Keratinocyte (primary cell): ENCODE measurements around the gene GCH1. TPM values are rescaled to one million over a fixed set of nuclear protein-coding genes. Genes with fewer than 3 reads are reported as not detected.

Source experiments
- DNase-seq: peaks from one replicate; pipeline ENCODE4 v3.0.0-alpha.2; 2011; ENCODE audit warnings: low read depth, missing footprints, low spot score
- FAIRE-seq: peaks from 2 replicates; lab custom pipeline; 2011; peaks lifted over from hg19 to GRCh38; lab: Jason Lieb, UNC
- H2AFZ ChIP-seq: 2 replicates; pipeline ENCODE4 v1.6.0; 2012; ENCODE audit warnings: low read length, control low read depth, inconsistent platforms; ENCODE audit not compliant: control insufficient read depth
- H3K27ac ChIP-seq: 2 replicates; pipeline ENCODE4 v1.5.1; 2011; ENCODE audit warnings: low read length; ENCODE audit not compliant: control insufficient read depth, insufficient read depth
- H3K27me3 ChIP-seq: 3 replicates; pipeline ENCODE4 v1.6.0; 2011; ENCODE audit warnings: low read length; ENCODE audit not compliant: control insufficient read depth, insufficient read depth; ENCODE audit errors: extremely low read depth
- H3K36me3 ChIP-seq, 2 experiments: 2 replicates in 1 of 2; 3 replicates in 1 of 2; pipeline ENCODE4 v1.5.1; 2011; ENCODE audit warnings: low read length in 2 of 2, mild to moderate bottlenecking in 1 of 2; ENCODE audit not compliant: control insufficient read depth in 2 of 2, insufficient read depth in 2 of 2; ENCODE audit errors: extremely low read depth in 1 of 2
- H3K4me1 ChIP-seq: 3 replicates; pipeline ENCODE4 v1.5.1; 2011; ENCODE audit warnings: low read length; ENCODE audit not compliant: control insufficient read depth, insufficient read depth; ENCODE audit errors: extremely low read depth
- H3K4me2 ChIP-seq: 3 replicates; pipeline ENCODE4 v1.6.0; 2011; ENCODE audit warnings: low read depth, low read length; ENCODE audit not compliant: control insufficient read depth, insufficient read depth; ENCODE audit errors: extremely low read depth
- H3K4me3 ChIP-seq, 3 experiments: fragments of 200-600 bp in 1 of 3; sonication (generic) in 1 of 3; 2 replicates in 2 of 3; 3 replicates in 1 of 3; pipeline ENCODE4 v1.5.1; 2011 to 2016; ENCODE audit warnings: low read length in 3 of 3, mild to moderate bottlenecking in 3 of 3, control low read depth in 2 of 3, inconsistent platforms in 1 of 3, low read depth in 1 of 3, mixed read lengths in 1 of 3, mixed run types in 1 of 3, moderate library complexity in 1 of 3; ENCODE audit not compliant: control insufficient read depth in 2 of 3, insufficient read depth in 2 of 3; ENCODE audit errors: extremely low read depth in 1 of 3
- H3K79me2 ChIP-seq: 2 replicates; pipeline ENCODE4 v1.6.0; 2012; ENCODE audit warnings: low read length; ENCODE audit not compliant: control insufficient read depth, insufficient read depth
- H3K9ac ChIP-seq: 3 replicates; pipeline ENCODE4 v1.6.0; 2011; ENCODE audit warnings: low read length; ENCODE audit not compliant: control insufficient read depth, insufficient read depth; ENCODE audit errors: extremely low read depth
- H3K9me1 ChIP-seq: 3 replicates; pipeline ENCODE4 v1.6.0; 2011; ENCODE audit warnings: low read length; ENCODE audit not compliant: control insufficient read depth, insufficient read depth; ENCODE audit errors: extremely low read depth
- H3K9me3 ChIP-seq: 2 replicates; pipeline ENCODE4 v1.5.1; 2012; ENCODE audit warnings: low read depth, low read length; ENCODE audit not compliant: control insufficient read depth
- H4K20me1 ChIP-seq: 3 replicates; pipeline ENCODE4 v1.6.0; 2011; ENCODE audit warnings: low read length; ENCODE audit not compliant: control insufficient read depth, insufficient read depth; ENCODE audit errors: extremely low read depth
- CTCF ChIP-seq, 3 experiments: IDR thresholded peaks in 1 of 3; conservative IDR thresholded peaks in 1 of 3; optimal IDR thresholded peaks in 1 of 3; 2 replicates in 2 of 3; 3 replicates in 1 of 3; pipeline versions ENCODE3 to v1.5.1; 2011; ENCODE audit warnings: low read length in 3 of 3, mild to moderate bottlenecking in 3 of 3, moderate library complexity in 2 of 3, control low read depth in 1 of 3, inconsistent platforms in 1 of 3; ENCODE audit not compliant: insufficient read depth in 2 of 3; ENCODE audit errors: extremely low read depth in 1 of 3
- EZH2 ChIP-seq: IDR thresholded peaks from one replicate; pipeline ENCODE4 v1.6.1; 2012; ENCODE audit warnings: inconsistent platforms, mild to moderate bottlenecking, low read length, moderate library complexity
- dilution Hi-C: fragments of 300-500 bp; cut with MboI; formaldehyde crosslinking; loops from one replicate; pipeline ENCODE4 v1.7.0; 2020; ENCODE audit warnings: low sequenced_read_pairs; ENCODE audit not compliant: extremely low pct_ligation_motif_present
- polyA plus RNA-seq, 5 experiments: library from polyadenylated mRNA; depleted of rRNA in 3 of 5; stranded (reverse) in 3 of 5; stranded (forward) in 1 of 5; unstranded in 1 of 5; fragments of >200 nt; gene quantifications; 1 replicate in 1 of 5; 2 replicates in 3 of 5; 3 replicates in 1 of 5; pipeline versions ENCODE4 v1.2.1 to v1.2.3, GENCODE V29; 2011 to 2012; ENCODE audit warnings: missing spikeins in 2 of 5, low read depth in 1 of 5, low replicate concordance in 1 of 5

The GCH1 gene
- polyA plus RNA-seq, 1 donor (not counting 4 experiments of a cell fraction or from before 2014, with no cell fraction given), result 3.4 TPM

GRCh38 chr14:54935958-54936357 is 33.3 kb upstream of the GCH1 start:
- H3K4me1 ChIP-seq, result no peaks in the 10 kb centered on the region
- H3K79me2 ChIP-seq, result no peaks in the 10 kb centered on the region
- H3K4me2 ChIP-seq, result no peak overlapping the region
- H3K9me3 ChIP-seq, result no peaks in the 10 kb centered on the region
- FAIRE-seq (no peak), DNase-seq (peak; percentile 61)
- dilution Hi-C loops, result no loop called here
- H3K4me3 ChIP-seq, result no peak overlapping the region
- H3K36me3 ChIP-seq, result no peaks in the 10 kb centered on the region
- no peak overlapping the region for H3K9ac ChIP-seq
- no peak for TF ChIP-seq CTCF (optimal IDR thresholded peaks at IDR 0.05 in 1 of 3, IDR thresholded peaks at IDR 0.05 in 1 of 3, conservative IDR thresholded peaks at IDR 0.05 in 1 of 3; ENCODE audit: extremely low read depth in 1 of 3, insufficient read depth in 2 of 3, low read length in 3 of 3)
- H2AFZ ChIP-seq, result no peak overlapping the region
- H3K27ac ChIP-seq, result no peak overlapping the region
- no peaks in the 10 kb centered on the region for H4K20me1 ChIP-seq
- no peaks in the 10 kb centered on the region for H3K27me3 ChIP-seq
- H3K9me1 ChIP-seq, result no peaks in the 10 kb centered on the region

GRCh38 chr14:54935100-54935499 is 32.5 kb upstream of the GCH1 start:
- no peaks in the 10 kb centered on the region for H3K9me3 ChIP-seq
- no peak for FAIRE-seq
- H2AFZ ChIP-seq, result no peak overlapping the region
- H3K36me3 ChIP-seq, result no peaks in the 10 kb centered on the region
- TF ChIP-seq CTCF (optimal IDR thresholded peaks at IDR 0.05 in 1 of 3, IDR thresholded peaks at IDR 0.05 in 1 of 3, conservative IDR thresholded peaks at IDR 0.05 in 1 of 3; ENCODE audit: extremely low read depth in 1 of 3, insufficient read depth in 2 of 3, low read length in 3 of 3), result no peak
- no peak for TF ChIP-seq EZH2
- no peaks in the 10 kb centered on the region for H3K79me2 ChIP-seq
- H3K4me1 ChIP-seq, result no peaks in the 10 kb centered on the region
- no peaks in the 10 kb centered on the region for H4K20me1 ChIP-seq
- no peak overlapping the region for H3K4me2 ChIP-seq
- H3K9me1 ChIP-seq, result no peaks in the 10 kb centered on the region
- no peak for DNase-seq
- H3K27ac ChIP-seq, result no peak overlapping the region
- no peak overlapping the region for H3K9ac ChIP-seq
- no peak overlapping the region for H3K4me3 ChIP-seq
- dilution Hi-C loops, result no loop called here
- no peaks in the 10 kb centered on the region for H3K27me3 ChIP-seq
